SKM-1 (cell line): Measurements from ENCODE around the gene C1QTNF6.

Experiments used
- DNase-seq: peaks from one replicate; lab custom pipeline; 2025; ENCODE audit not compliant: unreplicated experiment; lab: John Stamatoyannopoulos, UW

C1QTNF6 gene

DNA sequence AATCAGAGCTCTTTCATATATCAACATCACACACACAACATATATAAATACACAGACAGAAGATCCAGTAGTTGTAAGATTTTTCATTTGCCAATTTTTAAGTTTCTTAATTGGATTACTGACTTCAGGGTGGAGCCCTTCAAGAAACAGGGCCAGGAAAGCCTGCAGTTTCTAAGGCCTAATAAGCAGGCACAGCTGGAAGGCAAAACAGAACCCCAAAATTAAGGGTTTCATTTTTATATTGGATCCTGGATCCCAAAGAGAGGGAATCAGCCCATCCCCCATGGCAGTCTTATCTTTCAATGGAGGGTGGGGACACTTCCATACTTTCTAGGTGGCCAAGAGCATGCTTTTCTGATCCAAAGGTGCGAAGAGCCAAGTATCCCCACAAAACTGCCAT, 4.7 kb upstream of the C1QTNF6 start:
- DNase-seq: no peak

- DNase-seq: no peak
Observed at GRCh38 chr22:37192204-37192603, 4.2 kb upstream of the C1QTNF6 start.

DNA sequence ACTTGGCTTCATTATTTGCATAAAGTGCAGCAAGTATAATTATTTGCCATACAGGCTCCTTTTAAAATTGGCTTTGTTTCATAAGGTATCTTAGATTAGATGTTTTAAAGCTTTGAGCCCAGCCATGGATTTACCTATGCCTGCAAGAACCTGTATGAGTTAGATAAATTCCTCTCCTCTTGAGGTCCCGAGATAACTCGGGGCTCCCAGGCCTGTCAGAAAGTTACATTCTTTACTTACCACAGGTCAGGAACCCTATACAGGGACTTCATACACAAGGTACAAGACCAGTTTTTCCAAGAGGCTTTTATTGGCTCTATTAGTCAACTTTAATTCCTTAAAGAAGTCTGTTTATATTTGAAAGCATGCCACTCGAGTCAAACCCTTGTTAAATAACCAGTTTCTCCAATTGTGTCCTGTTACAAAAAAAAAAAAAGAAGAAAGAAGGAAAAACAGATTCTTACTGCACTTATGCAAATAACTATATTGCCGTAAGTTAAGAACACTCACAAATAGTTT, 2.3 kb upstream of the C1QTNF6 start:
- no peak for DNase-seq

DNA sequence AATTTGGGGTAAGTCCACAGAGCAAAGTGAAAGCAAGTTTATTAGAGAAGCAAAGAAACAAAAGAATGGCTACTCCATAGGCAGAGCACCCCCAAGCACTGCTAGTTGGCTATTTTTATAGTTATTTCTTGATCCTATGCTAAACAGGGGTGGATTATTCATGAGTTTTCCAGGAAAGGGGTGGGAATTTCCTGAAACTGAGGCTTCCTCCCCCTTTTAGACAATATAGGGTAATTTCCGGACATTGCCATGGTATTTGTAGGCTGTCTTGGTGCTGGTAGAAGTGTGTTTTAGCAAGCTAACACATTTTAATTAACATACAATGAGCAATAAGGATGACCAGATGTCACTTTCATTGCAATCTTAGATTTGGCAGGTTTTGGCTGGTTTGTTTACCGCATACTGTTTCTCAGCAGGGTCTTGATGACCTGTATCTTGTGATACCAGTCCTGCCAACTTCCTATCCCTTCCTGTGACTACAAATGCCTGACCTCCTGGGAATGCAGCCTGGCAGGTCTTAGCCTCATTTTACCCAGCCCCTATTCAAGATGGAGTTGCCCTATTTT, 937 bp upstream of the C1QTNF6 start:
- no peak for DNase-seq

DNA sequence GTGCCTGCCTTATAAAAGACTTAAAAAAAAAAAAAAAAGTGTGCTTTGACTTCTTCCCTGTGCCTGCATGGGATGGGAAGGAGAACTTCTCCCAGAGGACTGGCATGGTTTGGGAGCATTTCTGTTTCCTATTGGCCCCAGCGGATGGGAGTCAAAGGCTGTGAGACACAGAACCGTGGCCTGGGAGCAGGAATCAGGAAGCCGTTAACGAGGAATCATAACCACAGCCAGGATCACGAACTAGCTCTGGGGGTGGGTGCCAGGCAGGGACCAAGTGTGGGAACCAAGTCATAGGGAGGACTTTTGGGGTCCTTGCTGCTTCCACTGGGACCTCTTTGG, 526 bp downstream of the C1QTNF6 start:
- no peak for DNase-seq

DNA sequence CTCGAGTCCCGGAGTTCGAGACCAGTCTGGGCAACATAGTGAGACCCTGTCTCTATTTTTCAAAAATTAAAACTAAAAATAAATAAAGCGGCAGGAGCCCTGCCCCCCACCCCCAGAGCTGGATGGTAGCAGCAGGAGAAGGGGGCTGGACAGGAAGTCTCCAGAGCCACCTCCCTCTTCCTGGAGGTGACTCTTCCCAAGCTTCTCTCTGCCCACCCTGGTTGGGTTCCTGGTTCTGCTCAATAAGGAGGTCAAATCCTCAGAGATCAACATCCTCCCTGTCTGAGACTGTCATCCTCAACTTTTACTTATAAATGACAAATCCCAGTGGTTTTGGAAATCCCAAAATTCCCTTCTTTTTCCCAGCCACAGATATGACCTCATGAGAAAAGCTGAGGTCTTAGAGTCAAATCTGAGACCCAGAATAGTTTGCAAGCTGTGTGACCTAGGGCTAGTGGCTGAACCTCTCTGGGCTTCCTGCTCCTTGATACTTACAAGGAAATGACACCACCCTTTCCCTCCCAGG, 987 bp downstream of the C1QTNF6 start:
- no peak for DNase-seq

- DNase-seq: no peak
Observed at GRCh38 chr22:37186228-37186996, 1.6 kb downstream of the C1QTNF6 start.

- no peak for DNase-seq
Observed at GRCh38 chr22:37185646-37186227, 2.3 kb downstream of the C1QTNF6 start.

DNA sequence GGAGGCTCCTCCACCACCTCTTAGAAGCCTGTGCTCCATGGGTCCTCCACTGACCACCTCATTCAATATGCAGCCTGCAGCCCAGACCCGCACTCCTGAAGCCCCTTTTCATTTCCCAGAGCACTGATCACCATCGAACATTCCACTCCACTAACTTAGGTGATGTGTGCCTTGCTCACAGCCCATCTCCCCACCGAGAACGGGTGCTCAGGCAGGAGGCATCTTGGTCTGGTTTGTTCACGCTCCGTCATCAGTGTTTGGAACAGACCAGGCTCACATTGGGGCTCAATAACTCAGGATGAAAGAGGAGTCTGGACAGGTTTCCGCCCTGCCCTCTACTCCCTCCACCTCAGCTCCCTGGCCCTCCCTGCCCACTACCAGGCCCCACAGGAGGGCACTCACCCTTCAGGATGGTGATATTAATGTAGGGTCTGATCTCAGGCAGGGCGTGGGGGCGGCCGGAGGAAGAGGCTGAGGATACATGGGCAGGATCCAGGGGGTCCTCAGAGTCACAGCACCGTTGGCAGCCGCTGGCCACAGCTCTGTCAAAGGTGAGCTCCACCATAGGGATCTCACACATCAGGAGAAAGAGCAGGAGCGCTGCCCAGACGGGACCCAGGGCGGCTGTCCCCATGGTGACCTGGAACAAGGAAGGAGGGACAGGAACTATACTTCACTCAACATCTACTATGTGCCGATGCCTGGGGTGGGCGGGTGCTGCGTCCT, 3.1 kb downstream of the C1QTNF6 start:
- DNase-seq: no peak

GRCh38 chr22:37184380-37184755, 3.7 kb downstream of the C1QTNF6 start:
- DNase-seq: no peak

DNA sequence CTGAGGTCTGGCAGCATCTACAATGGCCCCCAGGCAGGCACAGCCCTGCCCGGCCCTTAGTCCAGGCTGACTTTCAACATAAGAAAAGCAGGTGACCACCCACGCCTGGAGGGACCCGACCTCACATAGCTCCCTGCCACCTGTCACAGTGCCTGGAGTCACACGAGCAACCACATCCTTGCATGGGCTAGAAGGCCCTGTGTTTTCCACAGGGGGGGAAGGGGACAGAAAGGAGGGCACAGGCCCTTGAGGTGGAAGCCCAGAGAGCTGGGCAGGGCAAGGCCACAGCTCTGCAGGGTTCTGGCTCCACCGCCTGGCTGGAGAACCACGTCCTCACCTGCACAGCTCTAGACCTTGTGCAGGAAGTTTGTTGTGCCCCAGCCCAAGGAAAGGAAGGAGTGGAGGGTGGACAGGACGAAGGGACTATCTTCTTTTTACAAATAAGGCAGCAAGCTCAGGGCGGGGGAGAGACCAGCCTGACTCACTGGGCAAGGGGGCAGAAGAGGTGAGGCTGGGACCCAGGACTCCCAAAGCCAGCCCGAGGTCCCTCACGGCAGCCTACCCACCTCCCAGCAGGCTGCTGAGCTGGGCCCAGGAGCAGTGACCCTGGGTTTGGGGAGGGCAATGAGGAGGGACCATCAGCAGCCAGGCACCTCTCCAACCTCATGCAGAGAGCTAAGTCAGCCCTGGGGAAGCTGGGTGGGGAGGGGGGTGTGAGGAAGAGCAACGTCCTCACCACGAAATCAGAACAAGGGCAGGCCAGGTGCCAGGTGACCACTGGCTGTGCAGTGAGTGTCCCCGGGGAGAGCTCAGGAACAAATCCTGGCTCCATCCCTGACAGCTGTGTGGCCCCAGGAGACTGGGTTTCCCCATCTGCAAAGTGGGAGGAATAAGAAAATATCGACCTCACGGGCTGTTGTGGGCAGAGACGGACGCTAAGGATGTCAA, 4.3 kb downstream of the C1QTNF6 start:
- no peak for DNase-seq

DNA sequence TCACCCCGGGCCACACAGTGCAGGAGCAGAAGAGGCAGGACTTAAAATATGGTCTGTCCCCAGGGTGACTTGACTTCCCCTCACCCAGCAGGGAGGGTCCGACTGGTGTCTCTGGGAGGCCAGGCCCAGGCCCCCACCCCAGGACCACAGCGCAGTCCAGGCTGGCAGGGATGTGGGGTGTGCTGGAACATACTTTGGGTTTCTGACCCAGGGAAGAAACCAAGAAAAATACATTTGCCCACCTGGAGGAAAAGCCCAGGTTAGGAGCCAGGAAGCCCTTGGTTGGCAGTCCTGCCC, 5.2 kb downstream of the C1QTNF6 start:
- no peak for DNase-seq

DNA sequence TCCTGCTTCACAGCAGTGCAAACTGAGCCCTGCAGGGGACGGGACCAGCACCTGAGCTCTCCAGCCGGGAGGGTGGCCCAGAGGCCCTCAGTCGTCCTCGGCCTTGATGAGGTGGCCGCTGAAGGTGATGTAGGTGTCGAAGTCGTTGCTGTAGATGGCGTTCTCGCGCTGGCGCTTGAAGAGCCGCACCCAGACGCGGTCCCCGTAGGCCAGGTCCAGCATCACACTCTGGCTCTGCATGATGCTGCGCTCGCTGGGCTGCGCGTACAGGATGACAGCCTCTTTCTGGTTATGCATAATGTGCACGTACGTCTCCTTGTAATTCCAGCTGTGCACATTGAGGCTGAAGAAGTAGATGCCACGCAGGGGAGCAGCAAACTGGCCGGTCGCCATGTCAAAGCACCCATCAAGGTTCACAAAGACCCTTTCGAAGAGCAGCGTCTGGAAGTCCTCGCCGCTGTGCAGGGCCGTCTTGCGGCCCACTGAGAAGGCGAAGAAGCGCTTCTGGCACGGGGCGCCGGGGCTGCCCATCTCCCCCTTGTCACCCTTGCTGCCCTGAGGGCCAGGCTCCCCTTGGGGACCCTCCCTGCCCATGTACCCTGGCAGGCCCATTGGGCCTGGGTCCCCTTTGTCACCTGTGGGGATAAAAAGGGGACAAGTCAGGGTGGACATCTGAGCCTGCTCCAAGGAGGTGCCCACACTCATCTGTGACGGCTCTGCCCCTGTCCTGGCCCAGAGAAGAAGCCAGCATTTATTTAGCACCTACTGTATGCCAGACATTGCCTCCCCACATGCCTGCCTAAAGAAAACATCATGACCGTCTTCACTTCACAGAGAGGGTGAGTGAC, 5.7 kb downstream of the C1QTNF6 start:
- DNase-seq: no peak

GRCh38 chr22:37181681-37182080, 6.4 kb downstream of the C1QTNF6 start:
- DNase-seq: no peak

DNA sequence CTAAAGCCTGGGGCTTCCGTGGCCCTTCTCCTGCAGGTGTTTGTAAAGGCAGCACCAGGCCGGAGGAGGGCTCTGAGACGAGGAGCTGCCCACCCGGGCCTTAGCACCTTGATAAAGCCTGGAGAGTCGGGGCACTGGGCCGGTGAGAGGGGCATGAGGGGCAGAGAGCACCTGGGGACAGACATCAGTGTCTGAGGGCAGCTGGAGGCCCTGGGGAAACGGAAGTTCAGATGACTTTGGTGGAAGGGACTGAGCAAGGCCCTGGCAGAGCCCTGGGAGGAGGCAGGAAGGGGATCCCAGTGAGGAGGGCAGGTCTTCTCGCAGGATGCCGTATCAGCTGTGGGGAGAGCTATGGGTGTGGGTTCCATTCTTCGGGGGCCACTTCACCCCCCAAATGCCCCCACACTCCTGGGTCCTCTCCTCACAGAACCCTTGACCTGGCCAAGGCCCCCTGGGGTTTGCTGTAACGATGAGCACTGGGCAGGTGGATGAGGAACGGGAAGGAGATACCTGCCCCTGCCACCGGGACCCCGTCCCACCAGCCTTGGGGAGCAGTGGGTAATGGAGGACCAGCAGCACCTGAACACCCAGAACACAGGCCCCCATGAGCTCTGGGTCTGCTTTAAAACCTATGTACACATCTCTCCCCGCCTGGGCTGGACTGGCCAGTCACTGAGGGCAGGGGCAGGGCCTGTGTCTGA, 7.4 kb downstream of the C1QTNF6 start:
- no peak for DNase-seq

GRCh38 chr22:37179622-37180420, 8.2 kb downstream of the C1QTNF6 start:
- no peak for DNase-seq

DNA sequence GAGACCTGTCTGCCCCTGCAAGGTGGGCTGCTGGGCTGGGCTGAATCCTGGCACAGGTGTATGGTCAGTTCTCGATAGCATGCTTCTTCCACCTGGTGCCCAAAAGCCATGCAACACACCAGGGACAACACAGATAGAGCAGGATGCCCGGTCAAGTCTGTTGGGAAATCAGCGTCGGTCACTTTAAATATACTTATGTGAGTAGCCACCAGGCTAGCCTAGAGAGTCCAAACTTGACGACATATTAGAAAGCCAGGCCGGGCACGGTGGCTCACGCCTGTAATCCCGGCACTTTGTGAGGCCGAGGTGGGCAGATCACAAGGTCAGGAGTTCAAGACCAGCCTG, 8.9 kb downstream of the C1QTNF6 start:
- no peak for DNase-seq

- DNase-seq: peak; percentile 62
Observed at GRCh38 chr22:37178350-37179125, 9.5 kb downstream of the C1QTNF6 start.
